ENCODE results near the gene TTC9B.

- TF ChIP-seq SUZ12 (IDR thresholded peaks at IDR 0.05; ENCODE audit: extremely low read depth, insufficient read depth, insufficient read length) (no peak), YY1 (IDR thresholded peaks at IDR 0.05; ENCODE audit: insufficient read depth, insufficient read length) (no peak), ZNF274 (IDR thresholded peaks at IDR 0.05; ENCODE audit: low read depth, low read length) (no peak)
Measured at GRCh38 chr19:40216013-40216776, 2.0 kb downstream of the TTC9B start.
